Subcutaneous adipose tissue (tissue), 4 donors: ENCODE data around the gene STAT5A. TPM values are rescaled to one million over a fixed set of nuclear protein-coding genes. Genes with fewer than 3 reads are reported as not detected.

Source experiments
- CTCF ChIP-seq: fragments of 450-650 bp; IDR thresholded peaks from one replicate; pipeline ENCODE4 v1.5.1; 2016; ENCODE audit warnings: low read depth, mild to moderate bottlenecking, control low read depth, antibody characterized with exemption, moderate library complexity
- total RNA-seq, 4 donors: library from RNA; depleted of rRNA; stranded (reverse); fragments of >200 nt; gene quantifications; one replicate each; pipeline ENCODE4 v1.1.0, GENCODE V29; 2016

STAT5A gene
- total RNA-seq, 4 donors from 2014 or later: 158 to 721 (median 285) TPM

DNA sequence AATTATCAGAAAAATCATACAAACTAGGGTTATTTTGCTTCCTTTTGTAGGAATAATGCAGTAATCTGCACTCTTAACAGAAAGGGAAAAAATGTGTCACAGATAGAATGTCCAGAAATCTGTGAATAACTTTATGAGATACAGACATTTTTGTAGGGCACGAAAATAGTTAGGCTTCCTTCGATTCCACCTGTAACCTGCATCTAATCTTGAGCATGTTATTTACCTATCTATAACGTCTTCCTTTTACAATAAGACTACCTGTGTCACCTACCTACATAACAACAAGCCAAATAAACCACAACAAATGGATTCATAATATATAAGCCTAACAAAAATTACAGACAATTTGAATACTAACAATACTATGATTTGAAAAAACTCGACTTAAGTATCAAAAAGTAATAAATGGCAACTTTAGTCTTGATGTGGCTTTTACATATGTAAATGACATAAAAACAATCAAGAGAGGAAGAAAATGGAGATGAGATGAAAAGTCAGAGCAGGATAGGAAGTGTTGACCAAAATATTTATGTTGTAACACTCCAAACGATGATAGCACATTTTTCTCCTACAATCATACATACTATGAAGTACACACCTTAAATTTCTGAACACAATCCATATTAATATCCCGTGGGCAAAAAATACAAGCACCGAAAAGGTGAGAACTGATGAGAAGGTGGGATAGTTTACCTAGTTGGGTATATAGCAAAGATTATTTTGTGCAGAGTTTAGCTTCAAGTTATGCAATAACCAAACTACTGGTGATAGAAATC, 14.6 kb upstream of the STAT5A start:
- no peak for TF ChIP-seq CTCF

GRCh38 chr17:42274253-42274542, 14.1 kb upstream of the STAT5A start:
- no peak for TF ChIP-seq CTCF

DNA sequence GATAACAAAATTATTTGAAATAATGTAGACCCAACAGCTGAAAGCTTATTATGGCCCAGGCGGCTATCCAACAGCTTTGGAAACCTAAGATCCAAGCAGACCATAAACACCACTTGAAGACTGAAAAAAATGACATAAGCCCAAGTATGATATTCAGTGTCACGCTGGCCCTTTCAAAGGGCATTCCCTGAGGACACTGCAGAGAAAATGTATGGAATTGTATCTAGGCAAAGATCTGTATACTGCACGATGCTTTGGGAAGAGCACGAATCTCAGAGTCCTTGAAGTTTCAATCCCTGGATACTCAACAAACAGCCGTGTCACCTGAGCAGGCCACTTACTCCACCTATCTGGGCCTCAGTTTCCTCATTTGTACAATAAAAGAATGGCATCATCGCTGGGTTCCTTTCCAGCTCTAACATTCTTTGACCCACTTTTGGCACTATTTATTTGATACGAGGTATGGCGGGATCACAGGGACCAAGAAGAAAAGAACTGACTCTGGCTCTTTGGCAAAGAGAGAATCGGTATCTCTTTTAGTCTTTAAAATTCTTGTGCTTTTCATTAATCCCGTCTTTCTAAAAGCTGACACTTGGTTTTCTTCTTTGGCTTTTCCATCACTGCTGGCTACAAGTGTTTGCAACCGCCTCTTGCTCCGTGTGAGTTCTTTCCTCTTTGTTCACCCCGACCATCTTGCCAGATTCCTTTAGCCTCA, 13.3 kb upstream of the STAT5A start:
- TF ChIP-seq CTCF: no peak

DNA sequence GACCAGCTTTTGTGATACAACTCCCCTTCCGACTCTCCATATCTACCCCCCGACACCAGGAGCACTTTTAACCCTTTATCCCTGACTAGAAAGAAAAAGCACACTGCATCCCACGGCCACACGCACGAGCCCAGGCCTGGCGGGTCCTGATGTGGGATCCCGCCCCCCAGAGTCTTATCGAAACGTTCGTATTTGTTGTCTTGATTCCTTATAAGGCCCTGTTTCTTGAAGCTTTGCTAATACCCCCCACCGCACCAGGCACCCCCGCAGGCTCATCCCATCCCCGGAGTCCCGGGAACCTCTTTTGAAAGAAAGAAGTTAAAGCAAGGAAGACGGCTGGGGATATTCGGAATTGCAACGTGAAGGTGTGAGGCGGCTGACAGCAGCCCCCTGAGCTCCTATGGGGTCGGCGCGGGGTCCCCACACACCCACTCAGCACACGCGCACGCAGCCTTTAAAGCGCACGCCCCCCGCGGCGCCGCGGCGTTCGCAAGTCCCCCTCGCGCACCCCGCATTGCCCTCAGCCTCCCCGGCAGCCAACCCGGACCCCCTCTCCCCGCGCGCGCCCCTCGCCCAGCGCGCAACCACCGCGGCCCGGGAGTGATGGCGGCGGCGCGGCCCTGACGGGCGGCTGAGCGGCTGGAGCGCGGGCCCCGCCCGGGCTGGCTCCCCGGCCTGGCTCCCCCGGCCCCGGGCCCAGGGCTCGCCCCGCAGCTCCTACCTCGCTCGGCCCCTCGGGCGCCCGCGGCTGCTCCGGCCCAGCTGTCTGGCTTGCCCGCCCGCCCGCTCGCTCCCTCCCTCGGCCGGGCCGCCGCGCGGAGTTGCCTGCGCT, 12.6 kb upstream of the STAT5A start:
- no peak for TF ChIP-seq CTCF

- no peak for TF ChIP-seq CTCF
These were observed 12.0 kb upstream of the STAT5A start, which contains the start of gene STAT5B for GRCh38 chr17:42276359-42276608. STAT5B (minus strand) TSS chr17:42276391; CDS start chr17:42232127, 44,264 bp downstream.

DNA sequence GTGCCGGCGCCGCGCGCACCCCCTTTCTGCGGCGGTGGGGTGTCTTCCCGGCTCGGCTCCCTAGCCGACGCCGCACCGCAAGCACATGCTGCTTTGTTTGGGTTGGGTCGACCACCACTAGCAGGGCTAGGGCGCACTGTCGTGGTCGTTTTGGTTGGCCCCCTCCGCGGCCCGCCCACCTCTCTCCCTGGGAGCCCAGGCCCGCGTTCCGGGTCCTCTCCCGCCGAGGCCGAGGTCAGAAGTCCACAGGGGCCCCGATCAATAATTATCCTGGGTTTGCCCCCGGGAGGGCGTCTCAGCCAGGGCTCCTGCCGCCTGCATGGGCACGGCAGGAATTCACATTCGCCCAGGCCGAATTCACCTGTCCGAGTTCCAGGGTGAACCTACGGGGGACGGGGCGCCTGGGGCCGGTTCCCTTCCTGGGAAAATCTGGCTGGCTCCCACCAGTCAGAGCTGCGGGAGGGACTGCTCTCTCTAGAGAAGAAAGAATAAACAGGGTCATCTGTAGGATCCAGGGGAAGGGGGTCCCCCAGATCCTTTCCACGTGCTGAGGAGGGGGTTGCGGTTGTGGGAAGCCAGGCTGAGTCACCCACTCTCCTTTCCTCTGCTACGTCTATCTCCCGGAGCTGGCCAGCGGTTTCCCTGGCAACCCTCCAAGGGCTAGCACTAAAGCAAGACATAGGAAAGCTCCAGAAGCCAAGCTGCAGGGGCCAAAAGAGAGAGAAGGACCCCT, 11.5 kb upstream of the STAT5A start:
- TF ChIP-seq CTCF: no peak
